Panc1 (cell line): ENCODE measurements around the gene TPCN1. TPM values are rescaled to one million over a fixed set of nuclear protein-coding genes. Genes with fewer than 3 reads are reported as not detected.

Experiments used
- ATAC-seq: fragments of 200-7000 bp; cut with Tn5 transposase; 2 replicates; pipeline ENCODE4 v1.9.1; 2020; ENCODE audit warnings: mild to moderate bottlenecking, moderate library complexity
- BruUV-seq: library from RNA; stranded (reverse); fragments of 400-500 nt; replicated peaks from 2 replicates; lab custom pipeline; 2021; lab: Mats Ljungman, UMichigan
- CTCF ChIA-PET: fragments of 300-600 bp; sonication (Branson Sonifier 250); formaldehyde crosslinking; loops from one replicate; lab custom pipeline; 2022; ENCODE audit warnings: antibody characterized with exemption; lab: Charles Lee
- POLR2A ChIA-PET: fragments of 300-600 bp; sonication (Branson Sonifier 250); formaldehyde crosslinking; loops from one replicate; lab custom pipeline; 2022; ENCODE audit warnings: antibody characterized with exemption; lab: Charles Lee
- DNase-seq: peaks from one replicate; pipeline ENCODE4 v3.0.0-alpha.2; 2010; ENCODE audit warnings: low read depth, low spot score
- H3K27ac ChIP-seq: 2 replicates; pipeline ENCODE4 v1.5.1; 2011; ENCODE audit warnings: mild to moderate bottlenecking, low read length, inconsistent platforms
- H3K27me3 ChIP-seq: fragments of 200-500 bp; sonication (Bioruptor generic); 2 replicates; pipeline ENCODE4 v1.6.0; 2014; ENCODE audit warnings: low read length, inconsistent platforms; ENCODE audit not compliant: control insufficient read depth, insufficient read depth
- H3K36me3 ChIP-seq: fragments of 200-500 bp; sonication (Bioruptor generic); 2 replicates; pipeline ENCODE4 v1.5.1; 2014; ENCODE audit warnings: inconsistent platforms, mild to moderate bottlenecking, low read length, moderate library complexity; ENCODE audit not compliant: control insufficient read depth, insufficient read depth
- H3K4me1 ChIP-seq: 2 replicates; pipeline ENCODE4 v1.5.1; 2011; ENCODE audit warnings: inconsistent platforms, mild to moderate bottlenecking, low read length, moderate library complexity; ENCODE audit not compliant: control insufficient read depth, insufficient read depth
- H3K4me3 ChIP-seq, 2 experiments: 2 replicates each; pipeline ENCODE4 v1.5.1; 2011 to 2012; ENCODE audit warnings: low read depth in 2 of 2, low read length in 2 of 2, mild to moderate bottlenecking in 2 of 2, inconsistent platforms in 1 of 2, moderate library complexity in 1 of 2
- H3K9me3 ChIP-seq: fragments of 200-500 bp; sonication (Bioruptor generic); 2 replicates; pipeline ENCODE4 v1.5.1; 2014; ENCODE audit warnings: low read depth, mild to moderate bottlenecking, inconsistent platforms, low read length, moderate library complexity; ENCODE audit not compliant: control insufficient read depth, insufficient read depth
- CTCF ChIP-seq: fragments of 450-650 bp; IDR thresholded peaks from 2 replicates; pipeline ENCODE4 v1.5.1; 2017; ENCODE audit warnings: mild to moderate bottlenecking
- POLR2AphosphoS5 ChIP-seq: IDR thresholded peaks from 2 replicates; pipeline ENCODE4 v1.6.1; 2012; ENCODE audit warnings: mild to moderate bottlenecking, low read depth, low read length, moderate library complexity
- REST ChIP-seq, 2 experiments: IDR thresholded peaks; 2 replicates each; pipeline ENCODE4 v1.6.1; 2011 to 2012; ENCODE audit warnings: low read depth in 2 of 2, control low read depth in 1 of 2, low read length in 1 of 2, mild to moderate bottlenecking in 1 of 2, moderate library complexity in 1 of 2; ENCODE audit not compliant: insufficient read depth in 1 of 2
- SIN3A ChIP-seq: IDR thresholded peaks from 2 replicates; pipeline ENCODE4 v1.6.1; 2012; ENCODE audit warnings: low read depth, mild to moderate bottlenecking, low read length, moderate library complexity, borderline replicate concordance; ENCODE audit not compliant: insufficient read depth
- TCF7L2 ChIP-seq: IDR thresholded peaks from 2 replicates; pipeline ENCODE4 v1.6.1; 2011; ENCODE audit warnings: mild to moderate bottlenecking, low read depth, low read length, inconsistent platforms
- in situ Hi-C: cut with HindIII; loops from 2 replicates; pipeline ENCODE4 v1.10.0; 2016; ENCODE audit warnings: low sequenced_read_pairs, low pct_unique_long_range_greater_than_20kb
- intact Hi-C: fragments of 100-400 bp; cut with micrococcal nuclease; formaldehyde crosslinking; loops from one replicate; pipeline ENCODE4 v1.10.0; 2022; ENCODE audit not compliant: unreplicated experiment
- total RNA-seq: library from RNA; stranded (reverse); gene quantifications from one replicate; pipeline ENCODE4 v1.2.1, GENCODE V29; 2021; ENCODE audit not compliant: unreplicated experiment

The TPCN1 gene
- total RNA-seq, 1 experiment from 2014 or later: 75.2 TPM

- TF ChIP-seq POLR2AphosphoS5: no peak
- no peak for TF ChIP-seq SIN3A
- no peak for TF ChIP-seq TCF7L2
- TF ChIP-seq CTCF: no peak
- no peak for TF ChIP-seq REST (IDR thresholded peaks at IDR 0.05; ENCODE audit: insufficient read depth in 1 of 2, low read depth in 2 of 2, low read length in 1 of 2)
- Histone ChIP-seq H3K4me3 (no peak overlapping the region), H3K27ac (no peak overlapping the region), H3K36me3 (no peaks in the 10 kb centered on the region), H3K4me1 (peaks cover 24% of the 10 kb centered on the region), H3K27me3 (no peaks in the 10 kb centered on the region), H3K9me3 (no peaks in the 10 kb centered on the region)
- ChIA-PET CTCF (no interaction called here), POLR2A (interaction anchor here (0.6 kb wide), 1 partner anchor 110 kb away, joined by 3 read pairs; the partner anchor contains the start of gene SLC8B1)
- BruUV-seq: no TSS peak
- in situ Hi-C loops (no loop called here), intact Hi-C loops (no loop called here)
- ATAC-seq (no peak), DNase-seq (no peak)
Measured at GRCh38 chr12:113224955-113225354, 3.7 kb downstream of the TPCN1 start.

GRCh38 chr12:113226696-113227568 is 5.7 kb downstream of the TPCN1 start:
- intact Hi-C loops: no loop called here
- H3K27me3 ChIP-seq: no peaks in the 10 kb centered on the region
- H3K4me1 ChIP-seq: peaks cover 20% of the 10 kb centered on the region
- TF ChIP-seq POLR2AphosphoS5: no peak
- no peak for TF ChIP-seq CTCF
- no peak for TF ChIP-seq SIN3A
- TF ChIP-seq REST (IDR thresholded peaks at IDR 0.05; ENCODE audit: insufficient read depth in 1 of 2, low read depth in 2 of 2, low read length in 1 of 2): no peak
- TF ChIP-seq TCF7L2: no peak
- ChIA-PET POLR2A (no interaction called here), CTCF (interaction anchor here (0.5 to 0.6 kb wide), 2 partner anchors 41 to 1195 kb away, joined by 3 read pairs; partner anchors contain the start of gene RITA1)
- no peak overlapping the region for H3K4me3 ChIP-seq
- in situ Hi-C loops: no loop called here
- no TSS peak for BruUV-seq
- no peak overlapping the region for H3K27ac ChIP-seq
- no peaks in the 10 kb centered on the region for H3K9me3 ChIP-seq
- DNase-seq (no peak), ATAC-seq (no peak)
- H3K36me3 ChIP-seq: no peaks in the 10 kb centered on the region
